Ovary (tissue), 3 donors: ENCODE results near the gene CCDC149.

Source experiments
- CTCF ChIP-seq, 3 donors: fragments of 450-650 bp in 2 of 3; fragments of 200-600 bp in 1 of 3; IDR thresholded peaks; one replicate each; pipeline versions ENCODE4 v1.5.1 to v1.8.0; 2016 to 2022; ENCODE audit warnings: antibody characterized with exemption in 3 of 3, mild to moderate bottlenecking in 1 of 3
- EP300 ChIP-seq: sonication (generic); formaldehyde crosslinking; IDR thresholded peaks from one replicate; pipeline ENCODE4 v1.6.1; 2017; ENCODE audit warnings: antibody characterized with exemption
- POLR2A ChIP-seq: fragments of 450-650 bp; IDR thresholded peaks from one replicate; pipeline ENCODE4 v1.6.1; 2017; ENCODE audit warnings: antibody characterized with exemption, mild to moderate bottlenecking, moderate library complexity
- donor health status: DM: no; HTN: no; CAD: no.

GRCh38 chr4:24780936-24781495, 131.8 kb downstream of the CCDC149 start:
- no peak for TF ChIP-seq CTCF (IDR thresholded peaks at IDR 0.05)
- no peak for TF ChIP-seq POLR2A
- no peak for TF ChIP-seq EP300
